ENCODE results near the gene SASH1. TPM values are rescaled to one million over a fixed set of nuclear protein-coding genes. Genes with fewer than 3 reads are reported as not detected.

The SASH1 gene
- total and polyA plus RNA-seq, 2 of the 8 experiments (the other 6 are each of a cell fraction or from before 2014, with no cell fraction given) = 6.0 to 20.2 TPM

DNA sequence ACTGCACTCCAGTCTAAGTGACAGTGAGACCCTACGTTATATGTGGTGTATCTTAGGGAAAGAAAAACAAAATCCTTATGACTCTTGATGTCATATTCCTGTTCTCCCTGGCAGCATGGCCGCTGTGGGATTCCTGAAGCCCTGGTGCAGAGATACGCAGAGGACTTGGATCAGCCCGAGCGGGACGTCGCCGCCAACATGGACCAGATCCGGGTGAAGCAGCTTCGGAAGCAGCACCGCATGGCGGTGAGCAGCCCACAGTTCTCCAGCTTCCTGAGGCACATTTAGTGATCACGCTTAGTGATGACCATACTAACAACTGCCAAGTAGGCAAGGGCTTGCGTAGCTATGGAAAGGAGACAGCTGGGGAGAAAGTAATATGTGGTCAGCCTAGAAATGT is 203.3 kb downstream of the SASH1 start:
- H3K9me3 ChIP-seq (ENCODE audit: insufficient read depth in 2 of 2, low read depth in 1 of 2, low read length in 1 of 2) = no peaks in the 10 kb centered on the region
- WGBS, 2 experiments (ENCODE audit: extremely low coverage in 1 of 2, insufficient coverage in 1 of 2, insufficient read length in 1 of 2, insufficient replicate concordance in 2 of 2, low coverage in 1 of 2, low lambda C conversion rate in 2 of 2, missing lambda C conversion rate in 1 of 2) = 94% methylated on average over 14 of the region's 14 CpGs; no CpG with 5 or more reads in 1 of the 2 experiments
- H3K27me3 ChIP-seq (replicated peaks in 1 of 4; ENCODE audit: control insufficient read depth in 3 of 4, extremely low read depth in 1 of 4, insufficient read depth in 3 of 4, low read length in 3 of 4) = no peaks in the 10 kb centered on the region
- no peaks in the 10 kb centered on the region for H3K23me2 ChIP-seq (ENCODE audit: low read depth, low read length)
- H4K20me1 ChIP-seq (replicated peaks in 1 of 2; ENCODE audit: control insufficient read depth in 1 of 2, insufficient read depth in 2 of 2, low read length in 2 of 2) = no peaks in the 10 kb centered on the region
- H2BK12ac ChIP-seq (ENCODE audit: low read depth, low read length) = no peak overlapping the region
- H3K79me2 ChIP-seq (ENCODE audit: control insufficient read depth in 1 of 2, insufficient read depth in 2 of 2, low read length in 2 of 2) = no peaks in the 10 kb centered on the region
- H2AK5ac ChIP-seq (ENCODE audit: low read depth, low read length) = no peak overlapping the region
- POLR2A ChIA-PET (ENCODE audit: partially characterized antibody) = interaction anchor here (1.5 kb wide), 1 partner anchor 14 kb away, joined by 3 read pairs; no protein-coding TSS in a partner anchor
- no peak overlapping the region for H2BK120ac ChIP-seq (replicated peaks; ENCODE audit: low read depth, low read length)
- FAIRE-seq = no peak
- H3K79me1 ChIP-seq (ENCODE audit: low read depth, low read length) = no peaks in the 10 kb centered on the region
- no peak overlapping the region for H3K27ac ChIP-seq (ENCODE audit: low read depth, low read length)
- H3K9ac ChIP-seq (replicated peaks in 1 of 4; ENCODE audit: extremely low read depth in 1 of 4, low read depth in 3 of 4, low read length in 3 of 4) = no peak overlapping the region
- H3K4me3 ChIP-seq (ENCODE audit: extremely low read depth in 1 of 4, insufficient read depth in 2 of 4, low read depth in 3 of 4, low read length in 4 of 4) = no peak overlapping the region
- TF ChIP-seq CHD1 (IDR thresholded peaks at IDR 0.05; ENCODE audit: low read depth, low read length) (no peak), KDM1A (IDR thresholded peaks at IDR 0.05; ENCODE audit: borderline replicate concordance, low read length) (no peak), HDAC2 (IDR thresholded peaks at IDR 0.05; ENCODE audit: borderline replicate concordance in 1 of 2, low read depth in 2 of 2, low read length in 2 of 2) (no peak), ZNF274 (IDR thresholded peaks at IDR 0.05; ENCODE audit: borderline replicate concordance, extremely low read depth, low read length) (no peak), SP1 (IDR thresholded peaks at IDR 0.05; ENCODE audit: low read depth, low read length) (no peak), BCL11A (IDR thresholded peaks at IDR 0.05; ENCODE audit: low read depth in 2 of 2, low read length in 2 of 2) (no peak), YY1 (IDR thresholded peaks at IDR 0.05; ENCODE audit: low read depth, low read length) (no peak), SUZ12 (IDR thresholded peaks at IDR 0.05; ENCODE audit: low read length) (no peak), GABPA (IDR thresholded peaks at IDR 0.05; ENCODE audit: borderline replicate concordance, insufficient read depth, low read length) (no peak), POLR2AphosphoS5 (IDR thresholded peaks at IDR 0.05; ENCODE audit: low read depth, low read length) (no peak), SP2 (IDR thresholded peaks at IDR 0.05; ENCODE audit: low read length) (no peak), ATF3 (IDR thresholded peaks at IDR 0.05; ENCODE audit: insufficient read depth, low read depth, low read length) (no peak), CHD2 (IDR thresholded peaks at IDR 0.05; ENCODE audit: low read length) (no peak), KDM5A (IDR thresholded peaks at IDR 0.05; ENCODE audit: low read length) (no peak)
- no peak overlapping the region for H2BK20ac ChIP-seq (ENCODE audit: low read length)
- no peak overlapping the region for H3K14ac ChIP-seq (ENCODE audit: insufficient read length)
- H4K8ac ChIP-seq (ENCODE audit: extremely low read depth, insufficient read depth, low read length) = no peak overlapping the region
- H2AFZ ChIP-seq (ENCODE audit: low read length) = no peak overlapping the region
- H3K4me2 ChIP-seq (ENCODE audit: insufficient read depth in 1 of 2, low read depth in 2 of 2, low read length in 2 of 2) = no peak overlapping the region
- CTCF ChIA-PET (ENCODE audit: partially characterized antibody) = interaction anchor here (0.8 kb wide), 1 partner anchor 478 kb away, joined by 3 read pairs; no protein-coding TSS in a partner anchor
- H3K23ac ChIP-seq (ENCODE audit: insufficient read length) = no peak overlapping the region
- H4K91ac ChIP-seq (replicated peaks; ENCODE audit: insufficient read length, low read length) = no peak overlapping the region
- no peak overlapping the region for H2BK15ac ChIP-seq (ENCODE audit: low read length)
- H3K36me3 ChIP-seq (ENCODE audit: control insufficient read depth in 2 of 4, insufficient read depth in 4 of 4, low read length in 3 of 4) = peaks cover 7 to 54% (median 34%) of the 10 kb centered on the region in 4 experiments
- no peak overlapping the region for H4K5ac ChIP-seq (ENCODE audit: insufficient read length, low read depth, low read length)
- H3K4me1 ChIP-seq (replicated peaks in 1 of 4; ENCODE audit: control insufficient read depth in 3 of 4, insufficient read depth in 4 of 4, low read length in 3 of 4) = peaks cover 0 to 3% (median 0%) of the 10 kb centered on the region in 4 experiments; a peak in 1 of 7 replicates
- no peak overlapping the region for H2BK5ac ChIP-seq (ENCODE audit: low read depth, low read length)
- no peak for DNase-seq (ENCODE audit: low read depth in 1 of 2, low spot score in 2 of 2)
- no peak overlapping the region for H3K4ac ChIP-seq (replicated peaks; ENCODE audit: insufficient read length, low read depth, low read length)
- no peak overlapping the region for H3K56ac ChIP-seq (replicated peaks; ENCODE audit: insufficient read length, low read depth, low read length)
- H3K18ac ChIP-seq (ENCODE audit: extremely low read depth, low read length) = no peak overlapping the region

Data from H1 (cell line).